NCI-H1436 treated with DMSO at 0.1 percent for 48 hours (cell line): ENCODE results near the gene NNMT.

Source experiments
- DNase-seq: peaks from one replicate; lab custom pipeline; 2025; lab: John Stamatoyannopoulos, UW

The NNMT gene

DNA sequence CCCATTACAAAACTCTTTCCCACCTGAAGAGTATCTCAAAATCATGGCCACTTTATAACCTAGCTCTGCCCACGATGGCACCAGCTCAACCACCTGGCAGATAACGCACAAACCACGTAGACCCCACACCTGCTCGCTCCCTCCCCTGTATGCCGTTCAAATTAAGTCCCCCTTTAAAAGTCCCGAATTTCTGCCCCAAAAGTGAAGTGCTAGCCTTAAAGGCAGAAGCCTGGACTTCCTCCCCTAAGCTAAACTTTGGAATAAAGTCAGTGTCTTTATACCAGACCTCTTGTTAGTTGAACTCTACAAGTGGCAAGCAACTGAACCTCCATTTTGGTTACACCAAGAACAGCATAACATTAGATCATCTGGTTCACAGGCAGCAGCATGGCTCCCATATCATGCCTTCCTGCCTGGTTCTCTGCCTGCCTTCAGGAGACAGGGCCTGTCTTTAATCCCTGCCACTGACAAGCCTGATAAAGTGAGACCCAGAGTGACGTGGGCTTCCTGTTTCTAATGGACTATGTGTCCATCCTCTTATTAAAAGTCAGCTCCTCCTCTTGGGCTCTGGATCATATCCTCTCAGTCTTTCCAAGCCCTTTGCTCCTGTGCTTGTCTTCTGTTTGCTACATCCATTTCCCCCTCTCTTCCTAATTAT lies 32.6 kb upstream of the NNMT start:
- DNase-seq, result no peak

DNA sequence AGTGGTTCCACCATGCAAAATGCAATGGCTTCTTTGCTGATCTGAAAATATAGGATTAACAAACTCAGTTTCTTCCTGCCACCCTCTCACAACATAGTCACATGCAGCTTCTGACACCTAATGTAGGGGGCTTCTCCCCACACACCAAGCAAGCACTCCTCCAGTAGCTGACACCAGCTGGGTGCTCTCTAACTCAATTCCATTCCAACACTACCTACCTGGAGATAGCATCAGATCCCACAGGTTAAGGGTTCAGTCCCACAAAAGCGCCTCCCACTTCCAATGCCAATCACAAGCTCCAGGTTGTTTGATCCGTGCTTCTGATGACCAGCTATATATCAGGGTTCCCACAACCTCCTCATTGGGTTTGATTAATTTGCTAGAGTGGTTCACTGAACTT lies 31.8 kb upstream of the NNMT start:
- DNase-seq, result no peak

- no peak for DNase-seq
Observed at GRCh38 chr11:114265122-114265878, 30.9 kb upstream of the NNMT start.

DNA sequence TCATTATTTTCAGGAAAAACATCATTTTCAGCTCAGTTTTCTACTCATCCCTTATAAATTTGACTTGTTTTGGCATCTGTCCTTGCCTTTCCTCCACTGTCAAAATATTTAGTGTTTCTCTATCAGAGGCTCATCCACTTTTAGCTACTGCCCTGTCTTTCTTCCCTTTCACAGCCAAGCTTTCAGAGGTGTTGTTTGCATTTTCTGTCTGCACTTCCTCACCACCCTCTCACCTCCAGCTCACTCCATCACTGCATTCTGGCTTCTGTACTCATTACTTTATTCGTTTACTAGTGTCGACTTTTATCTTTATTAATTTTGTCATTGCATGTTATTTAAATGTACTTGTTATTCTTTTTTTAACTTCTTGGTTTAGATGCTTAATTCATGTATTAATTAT lies 26.7 kb upstream of the NNMT start:
- DNase-seq, result no peak

DNA sequence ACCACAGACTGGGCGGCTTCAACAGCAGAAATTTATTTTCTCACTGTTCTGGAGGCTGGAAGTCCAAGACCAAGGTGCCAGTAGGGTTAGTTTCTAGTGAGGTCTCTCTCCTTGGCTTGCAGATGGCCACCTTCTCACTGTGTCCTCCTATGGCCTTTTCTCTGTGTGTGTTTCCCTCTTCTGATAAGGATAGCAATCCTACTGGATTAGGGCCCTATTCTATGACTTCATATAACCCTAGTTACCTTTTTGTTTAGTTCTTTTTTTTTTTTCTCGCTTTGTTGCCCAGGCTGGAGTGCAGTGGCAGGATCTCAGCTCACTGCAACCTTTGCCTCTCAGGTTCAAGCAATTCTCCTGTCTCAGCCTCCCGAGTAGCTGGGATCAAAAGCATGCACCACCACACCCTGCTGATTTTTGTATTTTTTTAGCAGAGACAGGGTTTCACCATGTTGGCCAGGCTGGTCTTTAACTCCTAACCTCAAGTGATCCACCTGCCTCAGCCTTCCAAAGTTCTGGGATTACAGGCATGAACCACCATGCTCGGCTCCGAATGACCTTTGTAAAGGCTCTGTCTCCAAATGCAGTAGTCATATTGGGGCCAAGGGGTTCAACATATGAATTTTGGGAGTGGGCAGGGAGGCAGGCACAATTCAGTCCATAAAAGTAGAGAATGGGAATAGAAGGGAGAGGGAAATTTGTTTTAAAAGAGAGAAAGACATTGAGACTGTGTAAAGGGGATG lies 25.5 kb upstream of the NNMT start:
- no peak for DNase-seq

DNA sequence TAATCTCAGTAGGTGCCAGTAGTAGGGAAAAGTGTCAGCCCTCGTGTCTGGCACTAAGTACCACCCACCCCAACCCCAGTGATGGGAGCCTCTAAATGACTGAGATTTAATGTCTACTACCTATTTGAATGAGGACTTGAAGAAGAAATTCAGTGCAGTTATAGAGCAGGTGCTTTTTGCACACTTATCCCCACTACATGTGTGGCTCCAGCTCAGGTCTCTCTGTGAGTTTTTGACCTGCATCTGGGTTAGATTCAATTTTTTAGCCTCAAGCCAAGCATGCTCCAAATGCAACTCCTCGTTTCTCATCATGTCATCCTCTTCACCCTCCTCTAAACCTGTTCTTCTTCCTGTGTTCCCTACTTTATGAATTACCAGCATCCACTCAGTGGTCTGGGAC lies 24.9 kb upstream of the NNMT start:
- no peak for DNase-seq

DNA sequence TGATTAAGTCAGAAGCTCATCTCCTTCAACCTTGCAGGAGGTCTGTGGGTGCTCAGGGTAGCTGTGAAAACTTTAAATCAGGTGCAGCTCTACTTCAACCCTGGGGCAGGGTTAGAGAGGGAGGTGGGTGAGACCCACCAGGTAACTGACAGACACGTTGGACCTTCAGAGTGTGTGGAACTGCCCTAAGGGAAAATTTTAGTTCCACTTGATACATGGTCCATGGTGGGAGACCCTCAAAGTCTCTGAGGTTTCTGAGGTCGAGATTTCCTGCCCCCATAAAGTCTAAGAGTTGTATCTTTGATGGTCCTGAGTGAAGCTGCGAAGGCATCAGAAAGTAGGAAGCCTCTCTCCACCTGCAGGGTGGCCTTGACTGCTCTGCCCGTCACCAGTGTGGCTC lies 23.9 kb upstream of the NNMT start:
- DNase-seq, result no peak

GRCh38 chr11:114273071-114273470 lies 23.1 kb upstream of the NNMT start:
- DNase-seq, result no peak

- no peak for DNase-seq
Observed at GRCh38 chr11:114273890-114274635, 22.1 kb upstream of the NNMT start.

- no peak for DNase-seq
Observed at GRCh38 chr11:114274637-114275036, 21.6 kb upstream of the NNMT start.

DNA sequence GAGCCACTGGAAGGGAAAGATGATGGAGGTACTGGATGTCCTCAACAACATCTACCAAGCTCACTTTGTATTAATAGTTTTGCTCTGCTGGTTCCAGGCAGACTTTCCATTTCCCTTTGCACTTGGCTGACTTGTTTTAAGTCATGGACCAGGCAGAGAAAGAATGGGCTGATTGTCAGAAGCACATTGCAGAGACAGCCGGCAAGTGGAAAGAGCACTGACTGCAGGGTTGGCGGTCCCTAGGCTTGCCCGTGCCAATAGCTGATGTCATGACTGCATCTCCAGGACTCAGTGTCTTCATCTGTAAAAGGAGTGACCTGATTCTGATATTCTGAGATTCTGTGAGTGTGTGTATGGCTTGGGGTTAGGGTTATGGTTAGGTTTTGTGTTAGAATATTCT lies 20.9 kb upstream of the NNMT start:
- no peak for DNase-seq

DNA sequence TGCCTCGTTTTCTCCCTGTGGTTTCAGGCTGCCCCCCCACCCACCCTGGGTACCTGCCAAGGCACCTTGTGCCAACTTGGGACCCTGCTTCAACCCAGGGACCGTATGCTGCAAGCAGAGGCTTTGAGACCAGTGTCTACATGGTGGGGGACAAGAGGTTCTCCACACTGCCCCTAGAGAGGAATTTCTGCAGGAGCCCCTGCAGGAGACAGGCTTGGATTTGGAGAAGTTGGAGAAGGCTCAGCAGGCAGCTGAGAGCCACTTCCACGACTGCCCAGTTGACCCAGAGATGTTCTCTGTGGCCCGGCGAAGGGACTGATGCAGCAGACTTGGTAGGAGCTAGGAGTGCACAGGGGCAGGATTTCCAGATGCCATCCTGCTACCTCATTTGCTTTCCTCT lies 20.1 kb upstream of the NNMT start:
- no peak for DNase-seq

DNA sequence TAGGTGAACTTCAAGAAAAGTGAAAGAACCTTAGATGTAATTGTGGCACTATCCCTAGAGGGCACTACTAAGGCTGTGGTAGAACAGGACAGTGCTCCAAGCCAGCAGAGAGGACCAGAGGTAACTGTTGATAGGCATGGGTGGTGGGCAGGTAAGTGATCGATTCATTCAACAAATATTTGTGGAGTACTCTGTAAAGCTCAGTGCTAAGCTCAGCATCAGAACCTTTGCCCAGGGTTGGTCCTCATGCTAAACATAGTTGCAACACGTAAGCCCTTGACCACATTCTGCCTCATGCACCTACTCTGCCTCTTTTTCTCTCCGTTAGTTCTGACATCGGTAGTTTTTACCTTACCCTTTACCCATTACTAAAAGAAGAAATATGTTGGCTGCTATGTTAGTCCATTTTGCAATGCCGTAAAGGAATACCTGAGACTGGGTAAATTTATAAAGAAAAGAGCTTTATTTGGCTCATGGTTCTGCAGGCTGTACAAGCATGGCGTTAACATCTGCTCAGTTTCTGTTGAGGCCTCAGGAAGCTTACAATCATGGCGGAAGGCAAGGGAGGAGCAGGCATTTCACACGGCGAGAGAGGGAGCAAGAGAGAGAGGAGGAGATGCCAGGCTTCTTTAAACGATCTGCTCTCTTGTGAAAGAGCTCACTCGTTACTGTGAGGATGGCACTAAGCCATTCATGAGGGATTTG lies 18.4 kb upstream of the NNMT start:
- DNase-seq, result no peak

DNA sequence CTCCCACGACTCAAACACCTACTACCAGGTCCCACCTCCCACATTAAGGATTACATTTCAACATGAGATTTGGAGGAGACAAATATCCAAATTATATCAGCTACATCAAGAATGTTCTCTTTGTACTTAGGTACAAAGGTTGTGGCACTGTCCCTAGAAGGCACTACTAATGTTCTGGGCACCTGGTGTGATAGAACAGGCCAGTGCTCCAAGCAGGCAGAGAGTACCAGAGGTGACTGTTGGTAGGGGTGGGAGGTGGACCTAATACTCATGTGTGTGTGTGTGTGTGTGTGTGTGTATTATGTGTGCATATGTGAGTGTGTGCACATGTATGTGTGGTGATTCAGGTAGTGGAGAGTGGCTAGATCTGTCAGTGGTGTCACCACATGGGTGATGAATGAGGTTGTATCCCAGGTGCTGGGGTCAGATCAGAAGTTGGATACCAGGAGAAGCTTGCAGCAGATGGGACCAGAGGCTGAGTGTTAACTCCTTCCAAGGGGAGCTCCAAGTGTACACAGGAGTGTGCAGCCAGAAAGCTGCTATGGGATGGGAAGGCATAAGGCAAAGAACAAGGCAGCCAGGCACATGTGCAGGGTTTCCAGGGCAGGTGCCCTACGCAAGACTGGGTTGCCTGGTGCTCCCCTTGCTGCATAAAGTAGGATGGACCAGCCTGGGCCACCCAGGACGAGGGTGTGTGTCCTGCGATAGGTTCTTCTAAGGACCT lies 17.7 kb upstream of the NNMT start:
- DNase-seq, result no peak

GRCh38 chr11:114279792-114280546 lies 16.2 kb upstream of the NNMT start:
- no peak for DNase-seq

DNA sequence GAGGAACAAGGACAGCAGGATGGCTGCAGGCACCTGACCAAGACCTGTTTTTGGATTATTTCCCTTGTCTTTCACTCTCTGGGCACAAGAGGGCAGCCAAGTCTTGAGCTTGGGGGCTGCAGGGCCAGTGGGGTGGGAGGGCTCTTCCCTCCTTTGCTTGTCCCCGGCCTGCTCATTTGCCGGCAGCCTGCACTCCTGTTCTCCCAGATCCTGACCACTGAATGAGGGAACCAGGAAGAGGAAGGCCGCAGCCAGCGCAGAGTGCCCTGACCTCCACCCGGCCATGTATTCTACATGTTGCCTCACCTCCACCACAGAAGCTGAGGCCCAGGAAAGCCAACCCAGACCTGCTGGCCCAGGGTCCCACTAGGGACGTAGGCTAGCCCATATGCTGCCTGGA lies 15.5 kb upstream of the NNMT start:
- DNase-seq, result peak; percentile 7

- no peak for DNase-seq
Observed at GRCh38 chr11:114281388-114281956, 14.7 kb upstream of the NNMT start.

DNA sequence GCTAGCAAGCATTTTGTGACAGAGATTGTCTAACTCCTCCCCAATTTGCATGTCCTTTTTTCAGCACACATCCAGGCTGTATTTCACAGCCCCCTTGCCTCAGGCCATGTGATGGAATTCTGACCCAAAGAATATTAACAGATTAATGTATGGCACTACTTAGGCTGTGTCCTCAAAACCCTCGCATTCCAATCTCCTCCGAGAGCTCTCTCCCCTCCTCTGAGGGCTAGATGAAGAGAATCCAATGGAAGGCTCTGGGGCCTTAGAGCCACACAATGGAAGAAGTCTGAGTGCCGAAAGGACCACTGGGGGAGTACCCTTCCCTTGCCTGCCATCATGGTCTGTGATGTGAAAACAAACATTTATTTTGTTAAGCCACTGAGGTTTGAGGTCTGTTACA lies 13.7 kb upstream of the NNMT start:
- no peak for DNase-seq

GRCh38 chr11:114283422-114283821 lies 12.8 kb upstream of the NNMT start:
- DNase-seq, result no peak

DNA sequence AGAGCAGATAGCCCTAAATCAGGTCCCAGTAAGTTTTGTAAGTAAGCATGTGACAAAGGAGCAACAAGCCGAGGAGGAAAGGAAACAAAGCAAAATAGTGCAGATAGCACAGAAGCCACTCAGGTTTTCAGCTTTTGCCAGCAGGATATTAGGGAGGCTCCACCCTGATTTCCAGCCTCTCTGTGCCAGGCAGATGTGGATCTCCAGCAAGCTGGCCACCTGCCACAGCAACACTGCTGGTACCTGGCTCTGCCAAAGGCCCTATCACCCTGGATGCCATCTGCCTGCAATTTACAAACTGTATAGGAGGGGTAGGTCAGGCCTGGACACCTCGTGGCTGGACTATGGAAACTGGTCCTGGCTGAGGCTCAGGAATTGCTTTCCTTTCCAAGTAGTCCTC lies 12.2 kb upstream of the NNMT start:
- no peak for DNase-seq
